Dendritic cell treated with granulocyte-macrophage colony-stimulating factor and Interleukin-4, amounts not matched to agents 40 ng/mL and 50 ng/mL, for 4 days (primary cell): ENCODE data around the gene LZTFL1.

ENCODE experiments used
- H3K27ac Mint-ChIP-seq: one replicate; pipeline ENCODE4 v1.8.0; 2022; ENCODE audit warnings: mild to moderate bottlenecking, mixed read lengths
- H3K27me3 Mint-ChIP-seq: one replicate; pipeline ENCODE4 v1.8.0; 2022; ENCODE audit warnings: mild to moderate bottlenecking, mixed read lengths
- H3K36me3 Mint-ChIP-seq: one replicate; pipeline ENCODE4 v1.8.0; 2022; ENCODE audit warnings: low read depth, mixed read lengths
- H3K4me1 Mint-ChIP-seq: one replicate; pipeline ENCODE4 v1.8.0; 2022; ENCODE audit warnings: low read depth, mixed read lengths
- H3K4me3 Mint-ChIP-seq: one replicate; pipeline ENCODE4 v1.8.0; 2022; ENCODE audit warnings: mild to moderate bottlenecking, moderate library complexity, mixed read lengths
- H3K9me3 Mint-ChIP-seq: one replicate; pipeline ENCODE4 v1.8.0; 2022; ENCODE audit warnings: mixed read lengths
- intact Hi-C: fragments of 100-400 bp; cut with micrococcal nuclease; formaldehyde crosslinking; loops from one replicate; pipeline ENCODE4 v1.15.0; 2022

LZTFL1 gene

GRCh38 chr3:45807681-45808540, 34.0 kb downstream of the LZTFL1 start:
- intact Hi-C loops = no loop called here
- Mint-ChIP-seq H3K27me3 (no peaks in the 10 kb centered on the region), H3K27ac (no peak overlapping the region), H3K9me3 (no peaks in the 10 kb centered on the region), H3K4me1 (no peaks in the 10 kb centered on the region), H3K4me3 (no peak overlapping the region), H3K36me3 (no peaks in the 10 kb centered on the region)

GRCh38 chr3:45807133-45807532, 34.8 kb downstream of the LZTFL1 start:
- no peak overlapping the region for H3K27ac Mint-ChIP-seq
- H3K27me3 Mint-ChIP-seq = no peaks in the 10 kb centered on the region
- no peaks in the 10 kb centered on the region for H3K4me1 Mint-ChIP-seq
- no peak overlapping the region for H3K4me3 Mint-ChIP-seq
- no peaks in the 10 kb centered on the region for H3K9me3 Mint-ChIP-seq
- intact Hi-C loops = no loop called here
- H3K36me3 Mint-ChIP-seq = no peaks in the 10 kb centered on the region

- Mint-ChIP-seq H3K36me3 (no peaks in the 10 kb centered on the region), H3K9me3 (no peaks in the 10 kb centered on the region), H3K4me3 (no peak overlapping the region), H3K27ac (no peak overlapping the region), H3K4me1 (no peaks in the 10 kb centered on the region), H3K27me3 (no peaks in the 10 kb centered on the region)
- intact Hi-C loops = no loop called here
These were observed 35.8 kb downstream of the LZTFL1 start for GRCh38 chr3:45806072-45806471.

- Mint-ChIP-seq H3K36me3 (no peaks in the 10 kb centered on the region), H3K27me3 (peaks cover 13% of the 10 kb centered on the region), H3K4me1 (no peaks in the 10 kb centered on the region), H3K27ac (no peak overlapping the region), H3K4me3 (no peak overlapping the region), H3K9me3 (no peaks in the 10 kb centered on the region)
- intact Hi-C loops = no loop called here
These were observed 38.5 kb downstream of the LZTFL1 start for GRCh38 chr3:45803252-45803935.

- Mint-ChIP-seq H3K27me3 (peaks cover 25% of the 10 kb centered on the region), H3K9me3 (no peaks in the 10 kb centered on the region), H3K36me3 (no peaks in the 10 kb centered on the region), H3K4me1 (no peaks in the 10 kb centered on the region), H3K4me3 (no peak overlapping the region), H3K27ac (no peak overlapping the region)
- intact Hi-C loops = no loop called here
These were observed 39.8 kb downstream of the LZTFL1 start for GRCh38 chr3:45802146-45802545.

- Mint-ChIP-seq H3K4me3 (no peak overlapping the region), H3K27ac (no peak overlapping the region), H3K27me3 (peaks cover 39% of the 10 kb centered on the region), H3K4me1 (peaks cover 5% of the 10 kb centered on the region), H3K36me3 (no peaks in the 10 kb centered on the region), H3K9me3 (no peaks in the 10 kb centered on the region)
- intact Hi-C loops = no loop called here
These were observed 41.3 kb downstream of the LZTFL1 start for GRCh38 chr3:45800611-45801010.

GRCh38 chr3:45799586-45799985, 42.3 kb downstream of the LZTFL1 start:
- no peak overlapping the region for H3K4me3 Mint-ChIP-seq
- intact Hi-C loops = no loop called here
- no peak overlapping the region for H3K27ac Mint-ChIP-seq
- no peaks in the 10 kb centered on the region for H3K9me3 Mint-ChIP-seq
- peaks cover 8% of the 10 kb centered on the region for H3K4me1 Mint-ChIP-seq
- peaks cover 50% of the 10 kb centered on the region for H3K27me3 Mint-ChIP-seq
- H3K36me3 Mint-ChIP-seq = no peaks in the 10 kb centered on the region

- Mint-ChIP-seq H3K27ac (no peak overlapping the region), H3K27me3 (peaks cover 61% of the 10 kb centered on the region), H3K4me1 (peaks cover 8% of the 10 kb centered on the region), H3K36me3 (no peaks in the 10 kb centered on the region), H3K9me3 (no peaks in the 10 kb centered on the region), H3K4me3 (no peak overlapping the region)
- intact Hi-C loops = no loop called here
These were observed 43.9 kb downstream of the LZTFL1 start for GRCh38 chr3:45798034-45798433.

GRCh38 chr3:45796902-45797637, 44.8 kb downstream of the LZTFL1 start:
- H3K4me3 Mint-ChIP-seq = peak overlapping the region; percentile 57
- peaks cover 8% of the 10 kb centered on the region for H3K4me1 Mint-ChIP-seq
- no peaks in the 10 kb centered on the region for H3K36me3 Mint-ChIP-seq
- H3K9me3 Mint-ChIP-seq = no peaks in the 10 kb centered on the region
- no peak overlapping the region for H3K27ac Mint-ChIP-seq
- peaks cover 61% of the 10 kb centered on the region for H3K27me3 Mint-ChIP-seq
- intact Hi-C loops = no loop called here

- no peaks in the 10 kb centered on the region for H3K36me3 Mint-ChIP-seq
- H3K4me1 Mint-ChIP-seq = peaks cover 16% of the 10 kb centered on the region
- peak within 1 kb of the TSS; percentile 57 for H3K4me3 Mint-ChIP-seq
- H3K9me3 Mint-ChIP-seq = no peaks in the 10 kb centered on the region
- no peak within 1 kb of the TSS for H3K27ac Mint-ChIP-seq
- H3K27me3 Mint-ChIP-seq = peaks cover 61% of the 10 kb centered on the region
- intact Hi-C loops = no loop called here
These were observed 45.8 kb downstream of the LZTFL1 start, which contains the start of gene SLC6A20 for GRCh38 chr3:45795882-45796765. Gene SLC6A20, minus strand, starts transcription at chr3:45796536. Its CDS starts 117 bp downstream, at chr3:45796419.

- intact Hi-C loops = no loop called here
- Mint-ChIP-seq H3K4me3 (no peak overlapping the region), H3K36me3 (no peaks in the 10 kb centered on the region), H3K27ac (no peak overlapping the region), H3K4me1 (peaks cover 16% of the 10 kb centered on the region), H3K27me3 (peaks cover 62% of the 10 kb centered on the region), H3K9me3 (no peaks in the 10 kb centered on the region)
These were observed 46.4 kb downstream of the LZTFL1 start for GRCh38 chr3:45795509-45795881.

GRCh38 chr3:45794660-45795059, 47.3 kb downstream of the LZTFL1 start:
- H3K27me3 Mint-ChIP-seq = peaks cover 62% of the 10 kb centered on the region
- no peaks in the 10 kb centered on the region for H3K9me3 Mint-ChIP-seq
- no peak overlapping the region for H3K27ac Mint-ChIP-seq
- intact Hi-C loops = no loop called here
- no peak overlapping the region for H3K4me3 Mint-ChIP-seq
- peaks cover 16% of the 10 kb centered on the region for H3K4me1 Mint-ChIP-seq
- no peaks in the 10 kb centered on the region for H3K36me3 Mint-ChIP-seq

- Mint-ChIP-seq H3K4me1 (peaks cover 16% of the 10 kb centered on the region), H3K27me3 (peaks cover 57% of the 10 kb centered on the region), H3K27ac (no peak overlapping the region), H3K9me3 (no peaks in the 10 kb centered on the region), H3K4me3 (no peak overlapping the region), H3K36me3 (no peaks in the 10 kb centered on the region)
- intact Hi-C loops = no loop called here
These were observed 47.8 kb downstream of the LZTFL1 start for GRCh38 chr3:45794177-45794560.
